Suprapubic skin (tissue), 4 donors: ENCODE data around the gene RTEL1.

ENCODE experiments used
- EP300 ChIP-seq: sonication (generic); formaldehyde crosslinking; IDR thresholded peaks from one replicate; pipeline ENCODE4 v1.6.1; 2017; ENCODE audit warnings: antibody characterized with exemption
- POLR2AphosphoS5 ChIP-seq, 3 donors: sonication (generic); formaldehyde crosslinking; IDR thresholded peaks; one replicate each; pipeline ENCODE4 v1.6.1; 2017; ENCODE audit warnings: antibody characterized with exemption in 3 of 3
- TF ChIP-seq, protein P1 (sequence below), 2 donors: fragments of 200-600 bp in 1 of 2; fragments of 450-650 bp in 1 of 2; sonication (generic) in 1 of 2; IDR thresholded peaks; one replicate each; pipeline ENCODE4 v1.5.1; 2016 to 2019; ENCODE audit warnings: antibody characterized with exemption in 2 of 2, mild to moderate bottlenecking in 1 of 2, moderate library complexity in 1 of 2

- TF ChIP-seq, protein P1, sequence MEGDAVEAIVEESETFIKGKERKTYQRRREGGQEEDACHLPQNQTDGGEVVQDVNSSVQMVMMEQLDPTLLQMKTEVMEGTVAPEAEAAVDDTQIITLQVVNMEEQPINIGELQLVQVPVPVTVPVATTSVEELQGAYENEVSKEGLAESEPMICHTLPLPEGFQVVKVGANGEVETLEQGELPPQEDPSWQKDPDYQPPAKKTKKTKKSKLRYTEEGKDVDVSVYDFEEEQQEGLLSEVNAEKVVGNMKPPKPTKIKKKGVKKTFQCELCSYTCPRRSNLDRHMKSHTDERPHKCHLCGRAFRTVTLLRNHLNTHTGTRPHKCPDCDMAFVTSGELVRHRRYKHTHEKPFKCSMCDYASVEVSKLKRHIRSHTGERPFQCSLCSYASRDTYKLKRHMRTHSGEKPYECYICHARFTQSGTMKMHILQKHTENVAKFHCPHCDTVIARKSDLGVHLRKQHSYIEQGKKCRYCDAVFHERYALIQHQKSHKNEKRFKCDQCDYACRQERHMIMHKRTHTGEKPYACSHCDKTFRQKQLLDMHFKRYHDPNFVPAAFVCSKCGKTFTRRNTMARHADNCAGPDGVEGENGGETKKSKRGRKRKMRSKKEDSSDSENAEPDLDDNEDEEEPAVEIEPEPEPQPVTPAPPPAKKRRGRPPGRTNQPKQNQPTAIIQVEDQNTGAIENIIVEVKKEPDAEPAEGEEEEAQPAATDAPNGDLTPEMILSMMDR (IDR thresholded peaks at IDR 0.05), result no peak
- TF ChIP-seq EP300 (no peak), POLR2AphosphoS5 (IDR thresholded peaks at IDR 0.05) (no peak)
Observed at GRCh38 chr20:63744574-63745423, 86.7 kb downstream of the RTEL1 start.
